MCF 10A (cell line): ENCODE measurements around the gene ZNF491. TPM values are rescaled to one million over a fixed set of nuclear protein-coding genes. Genes with fewer than 3 reads are reported as not detected.

Experiments
- BruUV-seq: library from RNA; stranded (reverse); fragments of 400-500 nt; replicated peaks from 2 replicates; lab custom pipeline; 2021; lab: Mats Ljungman, UMichigan
- CTCF ChIA-PET: fragments of 300-600 bp; sonication (Branson Sonifier 250); formaldehyde crosslinking; extraction: SDS; loops from one replicate; lab custom pipeline; 2021; ENCODE audit warnings: antibody characterized with exemption, inconsistent platforms; lab: Yijun Ruan, JAX
- POLR2A ChIA-PET: fragments of 300-600, 350-650 bp; sonication (Branson Sonifier 250); formaldehyde crosslinking; extraction: SDS; loops from one replicate; lab custom pipeline; 2020; ENCODE audit warnings: antibody characterized with exemption, inconsistent platforms; lab: Yijun Ruan, JAX
- DNase-seq: peaks from one replicate; pipeline ENCODE4 v3.0.0-alpha.2; 2018; ENCODE audit not compliant: unreplicated experiment
- H3K27ac Mint-ChIP-seq: one replicate; pipeline ENCODE4 v1.8.0; 2022; ENCODE audit warnings: mild to moderate bottlenecking, low read depth, mixed read lengths; ENCODE audit not compliant: unreplicated experiment
- H3K27me3 Mint-ChIP-seq: one replicate; pipeline ENCODE4 v1.8.0; 2022; ENCODE audit warnings: mixed read lengths; ENCODE audit not compliant: insufficient read depth, unreplicated experiment
- H3K36me3 Mint-ChIP-seq: one replicate; pipeline ENCODE4 v1.8.0; 2022; ENCODE audit warnings: mild to moderate bottlenecking, moderate library complexity, mixed read lengths; ENCODE audit not compliant: insufficient read depth, unreplicated experiment
- H3K4me1 Mint-ChIP-seq: one replicate; pipeline ENCODE4 v1.8.0; 2022; ENCODE audit warnings: mixed read lengths; ENCODE audit not compliant: insufficient read depth, unreplicated experiment
- H3K4me3 Mint-ChIP-seq: one replicate; pipeline ENCODE4 v1.8.0; 2022; ENCODE audit warnings: mild to moderate bottlenecking, moderate library complexity, mixed read lengths; ENCODE audit not compliant: unreplicated experiment
- H3K9me3 Mint-ChIP-seq: one replicate; pipeline ENCODE4 v1.8.0; 2022; ENCODE audit warnings: mixed read lengths; ENCODE audit not compliant: unreplicated experiment
- CTCF ChIP-seq: fragments of 200-600 bp; IDR thresholded peaks from one replicate; pipeline ENCODE4 v1.8.0; 2022; ENCODE audit warnings: antibody characterized with exemption, mild to moderate bottlenecking; ENCODE audit not compliant: unreplicated experiment
- intact Hi-C: fragments of 100-400 bp; cut with micrococcal nuclease; formaldehyde crosslinking; loops from 2 replicates; pipeline ENCODE4 v1.14.1; 2022
- total RNA-seq: library from RNA; stranded (reverse); gene quantifications from 2 replicates; pipeline ENCODE4 v1.2.3, GENCODE V29; 2022

The ZNF491 gene
- total RNA-seq, 1 experiment from 2014 or later: not detected

DNA sequence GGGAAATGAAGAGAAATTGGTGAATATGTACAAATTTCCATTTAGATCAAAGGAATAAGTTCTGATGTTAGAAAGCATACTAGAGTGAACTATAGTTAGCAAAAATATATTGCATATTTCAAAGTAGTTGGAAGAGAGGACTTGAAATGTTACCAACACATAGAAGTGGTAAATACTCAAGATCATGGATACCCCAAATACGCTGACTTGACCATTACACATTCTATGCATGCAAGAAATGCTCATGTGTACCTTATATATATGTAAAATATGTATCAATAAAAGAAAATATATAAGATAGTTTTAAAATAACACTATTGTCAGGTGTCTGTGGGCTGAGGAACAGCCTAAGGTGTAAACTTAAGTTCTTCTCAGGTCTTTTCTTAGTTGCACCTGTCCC, 14.6 kb upstream of the ZNF491 start:
- H3K36me3 Mint-ChIP-seq: peaks cover 30% of the 10 kb centered on the region
- DNase-seq: no peak
- no peak for TF ChIP-seq CTCF
- intact Hi-C loops: no loop called here
- H3K27me3 Mint-ChIP-seq: no peaks in the 10 kb centered on the region
- POLR2A ChIA-PET: no interaction called here
- H3K9me3 Mint-ChIP-seq: peaks cover 20% of the 10 kb centered on the region
- H3K4me3 Mint-ChIP-seq: no peak overlapping the region
- BruUV-seq: no TSS peak
- no peak overlapping the region for H3K27ac Mint-ChIP-seq
- no peaks in the 10 kb centered on the region for H3K4me1 Mint-ChIP-seq
- CTCF ChIA-PET: no interaction called here

GRCh38 chr19:11784356-11784755, 14.0 kb upstream of the ZNF491 start:
- BruUV-seq: no TSS peak
- CTCF ChIA-PET: no interaction called here
- POLR2A ChIA-PET: no interaction called here
- H3K4me3 Mint-ChIP-seq: no peak overlapping the region
- H3K36me3 Mint-ChIP-seq: peaks cover 24% of the 10 kb centered on the region
- no peaks in the 10 kb centered on the region for H3K4me1 Mint-ChIP-seq
- H3K27ac Mint-ChIP-seq: no peak overlapping the region
- H3K9me3 Mint-ChIP-seq: peaks cover 24% of the 10 kb centered on the region
- TF ChIP-seq CTCF: no peak
- intact Hi-C loops: no loop called here
- H3K27me3 Mint-ChIP-seq: no peaks in the 10 kb centered on the region
- no peak for DNase-seq

- no peak overlapping the region for H3K27ac Mint-ChIP-seq
- intact Hi-C loops: no loop called here
- H3K4me1 Mint-ChIP-seq: no peaks in the 10 kb centered on the region
- no peaks in the 10 kb centered on the region for H3K27me3 Mint-ChIP-seq
- no TSS peak for BruUV-seq
- no peak for TF ChIP-seq CTCF
- ChIA-PET POLR2A (no interaction called here), CTCF (interaction anchor here (0.6 to 2.6 kb wide), 2 partner anchors 10 to 137 kb away, joined by 3 to 14 read pairs; partner anchors contain the start of gene ZNF700)
- H3K36me3 Mint-ChIP-seq: peaks cover 4% of the 10 kb centered on the region
- H3K9me3 Mint-ChIP-seq: peaks cover 42% of the 10 kb centered on the region
- H3K4me3 Mint-ChIP-seq: no peak overlapping the region
- no peak for DNase-seq
Observed at GRCh38 chr19:11787536-11787935, 10.8 kb upstream of the ZNF491 start.

DNA sequence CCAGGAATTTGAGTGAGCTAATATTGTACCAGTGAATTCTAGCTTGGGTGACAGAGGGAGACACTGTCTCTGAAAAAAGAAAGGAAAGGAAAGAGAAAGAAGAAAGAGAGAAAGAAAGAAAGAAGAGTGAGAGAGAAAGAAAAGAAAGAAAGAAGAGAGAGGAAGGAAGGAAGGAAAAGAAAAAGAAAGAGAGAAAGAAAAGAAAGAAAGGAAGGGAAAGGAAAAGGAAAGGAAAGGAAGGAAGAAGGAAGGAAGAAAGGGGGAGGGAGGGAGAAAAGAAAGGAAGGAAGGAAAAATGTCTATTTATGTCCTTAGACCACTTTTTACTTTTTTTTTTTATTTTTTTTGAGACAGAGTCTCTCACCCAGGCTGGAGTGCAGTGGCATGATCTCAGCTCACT, 5.4 kb upstream of the ZNF491 start:
- intact Hi-C loops: no loop called here
- no peak for DNase-seq
- no peak overlapping the region for H3K27ac Mint-ChIP-seq
- no peak overlapping the region for H3K4me3 Mint-ChIP-seq
- ChIA-PET POLR2A (interaction anchor here (0.6 kb wide), 1 partner anchor 21 kb away, joined by 3 read pairs; no protein-coding TSS in a partner anchor), CTCF (interaction anchor here (0.6 kb wide), 1 partner anchor 91 kb away, joined by 3 read pairs; no protein-coding TSS in a partner anchor)
- no peaks in the 10 kb centered on the region for H3K27me3 Mint-ChIP-seq
- peaks cover 30% of the 10 kb centered on the region for H3K9me3 Mint-ChIP-seq
- BruUV-seq: no TSS peak
- peaks cover 4% of the 10 kb centered on the region for H3K36me3 Mint-ChIP-seq
- TF ChIP-seq CTCF: no peak
- no peaks in the 10 kb centered on the region for H3K4me1 Mint-ChIP-seq
